HepG2 (cell line): ENCODE results near the gene LGALS13. TPM values are rescaled to one million over a fixed set of nuclear protein-coding genes. Genes with fewer than 3 reads are reported as not detected.

Experiments
- MIER2 ChIP-seq: IDR thresholded peaks from 2 replicates; pipeline ENCODE4 v1.6.1; 2016; ENCODE audit warnings: missing biosample characterization, missing genetic modification reagents
- POLR2G ChIP-seq: fragments of 200-400 bp; formaldehyde crosslinking; IDR thresholded peaks from 2 replicates; pipeline ENCODE4 v1.6.1; 2018; ENCODE audit warnings: mild to moderate bottlenecking, low read depth, low read length, moderate library complexity
- SAP130 ChIP-seq: IDR thresholded peaks from 2 replicates; pipeline ENCODE4 v1.6.1; 2016; ENCODE audit warnings: low read depth
- SIN3B ChIP-seq: fragments of 150-350 bp; IDR thresholded peaks from 2 replicates; pipeline ENCODE4 v1.6.1; 2014; ENCODE audit warnings: low read length
- TMF1 ChIP-seq: sonication (generic); formaldehyde crosslinking; IDR thresholded peaks from 2 replicates; pipeline ENCODE4 v1.8.1; 2022; ENCODE audit warnings: low read depth, missing genetic modification reagents
- ZNF615 ChIP-seq: sonication (generic); formaldehyde crosslinking; IDR thresholded peaks from 2 replicates; pipeline ENCODE4 v1.5.0; 2020; ENCODE audit warnings: mild to moderate bottlenecking, missing genetic modification reagents, borderline replicate concordance
- ZNF652 ChIP-seq: IDR thresholded peaks from 2 replicates; pipeline ENCODE4 v1.6.1; 2016; ENCODE audit warnings: low read depth, borderline replicate concordance
- polyA plus RNA-seq, 8 experiments: library from polyadenylated mRNA; depleted of rRNA in 3 of 8; stranded (reverse) in 7 of 8; unstranded in 1 of 8; fragments of >200 nt; fragmentation: Illumina TruSeq in 4 of 8; extraction: Trizol in 4 of 8; gene quantifications; 2 replicates each; pipeline versions ENCODE4 v1.2.1 to v1.2.3, GENCODE V29; 2011 to 2016; ENCODE audit warnings: low read depth in 4 of 8, missing spikeins in 1 of 8, mixed read lengths in 1 of 8; ENCODE audit not compliant: insufficient read depth in 1 of 8
- total RNA-seq, 5 experiments: library from RNA; depleted of rRNA; stranded (reverse); fragments of >200 nt; fragmentation: Illumina TruSeq; extraction: Trizol; gene quantifications; 2 replicates each; pipeline ENCODE4 v1.2.3, GENCODE V29; 2016; ENCODE audit warnings: low read depth in 1 of 5
- TF ChIP-seq, protein P1 (sequence below), 2 experiments: sonication (generic) in 1 of 2; formaldehyde crosslinking in 1 of 2; IDR thresholded peaks; 2 replicates each; pipeline versions ENCODE4 v1.5.1 to v1.6.1; 2011 to 2020; ENCODE audit warnings: borderline replicate concordance in 1 of 2, low read depth in 1 of 2, low read length in 1 of 2, mild to moderate bottlenecking in 1 of 2, missing genetic modification reagents in 1 of 2, moderate library complexity in 1 of 2
- TF ChIP-seq, protein P2 (sequence below): IDR thresholded peaks from 2 replicates; pipeline ENCODE4 v1.4.0; 2020; ENCODE audit warnings: mild to moderate bottlenecking, missing genetic modification reagents
- TF ChIP-seq, protein P3 (sequence below): sonication (generic); formaldehyde crosslinking; IDR thresholded peaks from 2 replicates; pipeline ENCODE4 v1.5.0; 2020; ENCODE audit warnings: missing genetic modification reagents
- TF ChIP-seq, protein P4 (sequence below): IDR thresholded peaks from 2 replicates; pipeline ENCODE4 v1.6.1; 2012; ENCODE audit warnings: inconsistent platforms
- TF ChIP-seq, protein P5 (sequence below): IDR thresholded peaks from 2 replicates; pipeline ENCODE4 v1.6.1; 2016
- TF ChIP-seq, protein P6 (sequence below): sonication (generic); formaldehyde crosslinking; IDR thresholded peaks from 2 replicates; pipeline ENCODE4 v1.5.0; 2020; ENCODE audit warnings: missing genetic modification reagents
- TF ChIP-seq, protein P7 (sequence below): sonication (generic); formaldehyde crosslinking; IDR thresholded peaks from 2 replicates; pipeline ENCODE4 v1.4.0; 2020; ENCODE audit warnings: low read depth, missing genetic modification reagents

Gene LGALS13
- total and polyA plus RNA-seq, 2 of the 13 experiments (the other 11 are each of a cell fraction or from before 2014, with no cell fraction given), result not detected

DNA sequence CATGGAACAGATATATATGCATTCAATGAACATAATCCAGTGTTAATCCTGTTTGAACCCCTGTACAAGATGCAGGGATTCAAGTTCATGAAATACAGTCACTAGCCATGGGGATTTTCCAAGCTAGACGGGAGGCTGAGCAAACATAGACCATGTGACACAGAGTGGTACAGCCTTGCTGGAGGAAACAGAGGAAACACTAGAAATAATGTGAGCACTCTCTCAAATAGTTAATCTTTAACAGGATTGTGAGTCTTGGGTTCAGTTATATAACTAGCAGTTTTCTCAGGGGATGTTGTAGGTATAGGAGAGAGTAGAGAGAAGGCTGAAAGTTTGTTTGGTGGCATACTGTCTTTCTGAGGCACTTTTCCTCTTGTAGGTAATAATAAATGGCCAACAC is 39.4 kb downstream of the LGALS13 start (continued):
- TF ChIP-seq, protein P1, sequence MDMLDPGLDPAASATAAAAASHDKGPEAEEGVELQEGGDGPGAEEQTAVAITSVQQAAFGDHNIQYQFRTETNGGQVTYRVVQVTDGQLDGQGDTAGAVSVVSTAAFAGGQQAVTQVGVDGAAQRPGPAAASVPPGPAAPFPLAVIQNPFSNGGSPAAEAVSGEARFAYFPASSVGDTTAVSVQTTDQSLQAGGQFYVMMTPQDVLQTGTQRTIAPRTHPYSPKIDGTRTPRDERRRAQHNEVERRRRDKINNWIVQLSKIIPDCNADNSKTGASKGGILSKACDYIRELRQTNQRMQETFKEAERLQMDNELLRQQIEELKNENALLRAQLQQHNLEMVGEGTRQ (IDR thresholded peaks at IDR 0.05; ENCODE audit: low read depth, low read length), result peak; percentile 21; the same call in 1 of the 2 replicates
- TF ChIP-seq, protein P1 (CRISPR knock-in tag; IDR thresholded peaks at IDR 0.05; ENCODE audit: borderline replicate concordance), result peak; percentile 64; the same call in 1 of the 2 replicates
- TF ChIP-seq, protein P2, sequence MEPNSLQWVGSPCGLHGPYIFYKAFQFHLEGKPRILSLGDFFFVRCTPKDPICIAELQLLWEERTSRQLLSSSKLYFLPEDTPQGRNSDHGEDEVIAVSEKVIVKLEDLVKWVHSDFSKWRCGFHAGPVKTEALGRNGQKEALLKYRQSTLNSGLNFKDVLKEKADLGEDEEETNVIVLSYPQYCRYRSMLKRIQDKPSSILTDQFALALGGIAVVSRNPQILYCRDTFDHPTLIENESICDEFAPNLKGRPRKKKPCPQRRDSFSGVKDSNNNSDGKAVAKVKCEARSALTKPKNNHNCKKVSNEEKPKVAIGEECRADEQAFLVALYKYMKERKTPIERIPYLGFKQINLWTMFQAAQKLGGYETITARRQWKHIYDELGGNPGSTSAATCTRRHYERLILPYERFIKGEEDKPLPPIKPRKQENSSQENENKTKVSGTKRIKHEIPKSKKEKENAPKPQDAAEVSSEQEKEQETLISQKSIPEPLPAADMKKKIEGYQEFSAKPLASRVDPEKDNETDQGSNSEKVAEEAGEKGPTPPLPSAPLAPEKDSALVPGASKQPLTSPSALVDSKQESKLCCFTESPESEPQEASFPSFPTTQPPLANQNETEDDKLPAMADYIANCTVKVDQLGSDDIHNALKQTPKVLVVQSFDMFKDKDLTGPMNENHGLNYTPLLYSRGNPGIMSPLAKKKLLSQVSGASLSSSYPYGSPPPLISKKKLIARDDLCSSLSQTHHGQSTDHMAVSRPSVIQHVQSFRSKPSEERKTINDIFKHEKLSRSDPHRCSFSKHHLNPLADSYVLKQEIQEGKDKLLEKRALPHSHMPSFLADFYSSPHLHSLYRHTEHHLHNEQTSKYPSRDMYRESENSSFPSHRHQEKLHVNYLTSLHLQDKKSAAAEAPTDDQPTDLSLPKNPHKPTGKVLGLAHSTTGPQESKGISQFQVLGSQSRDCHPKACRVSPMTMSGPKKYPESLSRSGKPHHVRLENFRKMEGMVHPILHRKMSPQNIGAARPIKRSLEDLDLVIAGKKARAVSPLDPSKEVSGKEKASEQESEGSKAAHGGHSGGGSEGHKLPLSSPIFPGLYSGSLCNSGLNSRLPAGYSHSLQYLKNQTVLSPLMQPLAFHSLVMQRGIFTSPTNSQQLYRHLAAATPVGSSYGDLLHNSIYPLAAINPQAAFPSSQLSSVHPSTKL (CRISPR knock-in tag), result peak; percentile 54
- TF ChIP-seq, protein P3, sequence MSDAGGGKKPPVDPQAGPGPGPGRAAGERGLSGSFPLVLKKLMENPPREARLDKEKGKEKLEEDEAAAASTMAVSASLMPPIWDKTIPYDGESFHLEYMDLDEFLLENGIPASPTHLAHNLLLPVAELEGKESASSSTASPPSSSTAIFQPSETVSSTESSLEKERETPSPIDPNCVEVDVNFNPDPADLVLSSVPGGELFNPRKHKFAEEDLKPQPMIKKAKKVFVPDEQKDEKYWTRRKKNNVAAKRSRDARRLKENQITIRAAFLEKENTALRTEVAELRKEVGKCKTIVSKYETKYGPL (CRISPR knock-in tag), result peak; percentile 68; the same call in 1 of the 2 replicates
- TF ChIP-seq, protein P4, sequence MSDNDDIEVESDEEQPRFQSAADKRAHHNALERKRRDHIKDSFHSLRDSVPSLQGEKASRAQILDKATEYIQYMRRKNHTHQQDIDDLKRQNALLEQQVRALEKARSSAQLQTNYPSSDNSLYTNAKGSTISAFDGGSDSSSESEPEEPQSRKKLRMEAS, result 0 out of 2 replicates have a peak, but pooled peaks have one; percentile 25
- TF ChIP-seq, protein P5, sequence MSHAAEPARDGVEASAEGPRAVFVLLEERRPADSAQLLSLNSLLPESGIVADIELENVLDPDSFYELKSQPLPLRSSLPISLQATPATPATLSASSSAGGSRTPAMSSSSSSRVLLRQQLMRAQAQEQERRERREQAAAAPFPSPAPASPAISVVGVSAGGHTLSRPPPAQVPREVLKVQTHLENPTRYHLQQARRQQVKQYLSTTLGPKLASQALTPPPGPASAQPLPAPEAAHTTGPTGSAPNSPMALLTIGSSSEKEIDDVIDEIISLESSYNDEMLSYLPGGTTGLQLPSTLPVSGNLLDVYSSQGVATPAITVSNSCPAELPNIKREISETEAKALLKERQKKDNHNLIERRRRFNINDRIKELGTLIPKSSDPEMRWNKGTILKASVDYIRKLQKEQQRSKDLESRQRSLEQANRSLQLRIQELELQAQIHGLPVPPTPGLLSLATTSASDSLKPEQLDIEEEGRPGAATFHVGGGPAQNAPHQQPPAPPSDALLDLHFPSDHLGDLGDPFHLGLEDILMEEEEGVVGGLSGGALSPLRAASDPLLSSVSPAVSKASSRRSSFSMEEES (CRISPR knock-in tag), result peak; percentile 65
- TF ChIP-seq SIN3B (no peak), SAP130 (CRISPR knock-in tag) (peak; percentile 35; the same call in 1 of the 2 replicates), MIER2 (CRISPR knock-in tag) (peak; percentile 74; the same call in 1 of the 2 replicates), TMF1 (no peak), ZNF652 (0 out of 2 replicates have a peak, but pooled peaks have one; percentile 10), ZNF615 (CRISPR knock-in tag) (no peak), POLR2G (no peak)
- TF ChIP-seq, protein P6, sequence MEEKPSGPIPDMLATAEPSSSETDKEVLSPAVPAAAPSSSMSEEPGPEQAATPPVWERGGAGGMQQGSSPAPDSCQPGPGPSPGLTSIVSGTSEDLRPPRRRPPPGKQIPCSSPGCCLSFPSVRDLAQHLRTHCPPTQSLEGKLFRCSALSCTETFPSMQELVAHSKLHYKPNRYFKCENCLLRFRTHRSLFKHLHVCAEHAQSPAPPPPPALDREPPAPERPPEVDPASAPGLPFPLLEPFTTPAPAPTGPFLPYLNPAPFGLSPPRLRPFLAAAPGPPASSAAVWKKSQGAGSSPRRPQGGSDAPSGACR (CRISPR knock-in tag), result no peak
- TF ChIP-seq, protein P7, sequence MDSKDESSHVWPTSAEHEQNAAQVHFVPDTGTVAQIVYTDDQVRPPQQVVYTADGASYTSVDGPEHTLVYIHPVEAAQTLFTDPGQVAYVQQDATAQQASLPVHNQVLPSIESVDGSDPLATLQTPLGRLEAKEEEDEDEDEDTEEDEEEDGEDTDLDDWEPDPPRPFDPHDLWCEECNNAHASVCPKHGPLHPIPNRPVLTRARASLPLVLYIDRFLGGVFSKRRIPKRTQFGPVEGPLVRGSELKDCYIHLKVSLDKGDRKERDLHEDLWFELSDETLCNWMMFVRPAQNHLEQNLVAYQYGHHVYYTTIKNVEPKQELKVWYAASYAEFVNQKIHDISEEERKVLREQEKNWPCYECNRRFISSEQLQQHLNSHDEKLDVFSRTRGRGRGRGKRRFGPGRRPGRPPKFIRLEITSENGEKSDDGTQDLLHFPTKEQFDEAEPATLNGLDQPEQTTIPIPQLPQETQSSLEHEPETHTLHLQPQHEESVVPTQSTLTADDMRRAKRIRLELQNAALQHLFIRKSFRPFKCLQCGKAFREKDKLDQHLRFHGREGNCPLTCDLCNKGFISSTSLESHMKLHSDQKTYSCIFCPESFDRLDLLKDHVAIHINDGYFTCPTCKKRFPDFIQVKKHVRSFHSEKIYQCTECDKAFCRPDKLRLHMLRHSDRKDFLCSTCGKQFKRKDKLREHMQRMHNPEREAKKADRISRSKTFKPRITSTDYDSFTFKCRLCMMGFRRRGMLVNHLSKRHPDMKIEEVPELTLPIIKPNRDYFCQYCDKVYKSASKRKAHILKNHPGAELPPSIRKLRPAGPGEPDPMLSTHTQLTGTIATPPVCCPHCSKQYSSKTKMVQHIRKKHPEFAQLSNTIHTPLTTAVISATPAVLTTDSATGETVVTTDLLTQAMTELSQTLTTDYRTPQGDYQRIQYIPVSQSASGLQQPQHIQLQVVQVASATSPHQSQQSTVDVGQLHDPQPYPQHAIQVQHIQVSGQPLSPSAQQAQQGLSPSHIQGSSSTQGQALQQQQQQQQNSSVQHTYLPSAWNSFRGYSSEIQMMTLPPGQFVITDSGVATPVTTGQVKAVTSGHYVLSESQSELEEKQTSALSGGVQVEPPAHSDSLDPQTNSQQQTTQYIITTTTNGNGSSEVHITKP, result peak; percentile 70
